ENCODE results near the gene LBX1. TPM values are rescaled to one million over a fixed set of nuclear protein-coding genes. Genes with fewer than 3 reads are reported as not detected.

LBX1 gene
- total RNA-seq, 2 experiments from 2014 or later: not detected

- TF ChIP-seq, protein P1, sequence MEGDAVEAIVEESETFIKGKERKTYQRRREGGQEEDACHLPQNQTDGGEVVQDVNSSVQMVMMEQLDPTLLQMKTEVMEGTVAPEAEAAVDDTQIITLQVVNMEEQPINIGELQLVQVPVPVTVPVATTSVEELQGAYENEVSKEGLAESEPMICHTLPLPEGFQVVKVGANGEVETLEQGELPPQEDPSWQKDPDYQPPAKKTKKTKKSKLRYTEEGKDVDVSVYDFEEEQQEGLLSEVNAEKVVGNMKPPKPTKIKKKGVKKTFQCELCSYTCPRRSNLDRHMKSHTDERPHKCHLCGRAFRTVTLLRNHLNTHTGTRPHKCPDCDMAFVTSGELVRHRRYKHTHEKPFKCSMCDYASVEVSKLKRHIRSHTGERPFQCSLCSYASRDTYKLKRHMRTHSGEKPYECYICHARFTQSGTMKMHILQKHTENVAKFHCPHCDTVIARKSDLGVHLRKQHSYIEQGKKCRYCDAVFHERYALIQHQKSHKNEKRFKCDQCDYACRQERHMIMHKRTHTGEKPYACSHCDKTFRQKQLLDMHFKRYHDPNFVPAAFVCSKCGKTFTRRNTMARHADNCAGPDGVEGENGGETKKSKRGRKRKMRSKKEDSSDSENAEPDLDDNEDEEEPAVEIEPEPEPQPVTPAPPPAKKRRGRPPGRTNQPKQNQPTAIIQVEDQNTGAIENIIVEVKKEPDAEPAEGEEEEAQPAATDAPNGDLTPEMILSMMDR (IDR thresholded peaks at IDR 0.05): no peak
- no peak overlapping the region for H3K27ac ChIP-seq (ENCODE audit: low read depth in 1 of 2, low read length in 2 of 2)
- Mint-ChIP-seq H3K4me1 (ENCODE audit: low read depth) (peaks cover 49% of the 10 kb centered on the region), H3K9me3 (no peaks in the 10 kb centered on the region), H3K27me3 (peaks cover 96% of the 10 kb centered on the region), H3K4me3 (peak overlapping the region; percentile 38), H3K27ac (no peak overlapping the region), H3K36me3 (ENCODE audit: low read depth) (no peaks in the 10 kb centered on the region)
- ChIA-PET CTCF (no interaction called here), POLR2A (no interaction called here)
- DNase-seq: peak in 1 of 14 experiments; percentile 6
- H3K36me3 ChIP-seq (ENCODE audit: insufficient read depth, low read length): no peaks in the 10 kb centered on the region
- intact Hi-C loops (cut with DNase I, micrococcal nuclease): no loop called here
- ATAC-seq (ENCODE audit: poor library complexity): no peak
- H3K27me3 ChIP-seq (ENCODE audit: control insufficient read depth in 1 of 2, insufficient read depth in 2 of 2, low read length in 2 of 2): peaks cover 92 to 99% of the 10 kb centered on the region in 2 experiments
- no peak overlapping the region for H3K4me3 ChIP-seq (ENCODE audit: low read length)
- peaks cover 0 to 55% of the 10 kb centered on the region in 2 experiments for H3K9me3 ChIP-seq (ENCODE audit: control insufficient read depth in 1 of 2, insufficient read depth in 1 of 2, low read length in 2 of 2)
- peaks cover 56% of the 10 kb centered on the region for H3K4me1 ChIP-seq (ENCODE audit: insufficient read depth, low read length)
Measured at GRCh38 chr10:101221963-101222531, 7.2 kb downstream of the LBX1 start.

DNA sequence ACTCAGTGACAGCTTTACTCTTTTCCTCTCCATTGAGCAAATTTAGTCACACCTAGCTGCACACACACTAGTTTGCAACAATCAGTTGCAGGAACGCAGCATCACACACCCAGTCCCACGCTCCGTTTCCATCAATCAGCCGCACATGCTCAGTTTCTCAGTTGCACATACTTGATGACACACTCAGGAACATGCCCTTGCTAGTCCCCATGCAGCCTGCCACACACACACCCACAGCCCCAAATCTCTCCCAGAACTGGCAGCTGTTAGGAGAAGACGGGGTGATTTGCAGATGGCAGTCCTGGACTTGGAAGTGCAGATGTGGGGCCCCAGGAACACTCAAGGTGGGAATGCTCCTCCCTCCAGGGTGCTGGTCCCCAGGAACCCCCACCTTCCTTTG, 7.7 kb downstream of the LBX1 start:
- H3K9me3 ChIP-seq (ENCODE audit: control insufficient read depth in 1 of 2, insufficient read depth in 1 of 2, low read length in 2 of 2): peaks cover 0 to 55% of the 10 kb centered on the region in 2 experiments
- TF ChIP-seq, protein P1 (IDR thresholded peaks at IDR 0.05): no peak
- peaks cover 96% of the 10 kb centered on the region for H3K27me3 Mint-ChIP-seq
- H3K36me3 Mint-ChIP-seq (ENCODE audit: low read depth): no peaks in the 10 kb centered on the region
- POLR2A ChIA-PET: no interaction called here
- intact Hi-C loops (cut with DNase I, micrococcal nuclease): no loop called here
- H3K27me3 ChIP-seq (ENCODE audit: control insufficient read depth in 1 of 2, insufficient read depth in 2 of 2, low read length in 2 of 2): peaks cover 92 to 99% of the 10 kb centered on the region in 2 experiments
- CTCF ChIA-PET: no interaction called here
- H3K27ac Mint-ChIP-seq: no peak overlapping the region
- ATAC-seq (ENCODE audit: poor library complexity): no peak
- H3K36me3 ChIP-seq (ENCODE audit: insufficient read depth, low read length): no peaks in the 10 kb centered on the region
- H3K4me1 Mint-ChIP-seq (ENCODE audit: low read depth): peaks cover 51% of the 10 kb centered on the region
- H3K4me3 ChIP-seq (ENCODE audit: low read length): no peak overlapping the region
- DNase-seq: peak in 1 of 14 experiments; percentile 20
- H3K9me3 Mint-ChIP-seq: no peaks in the 10 kb centered on the region
- no peak overlapping the region for H3K4me3 Mint-ChIP-seq
- H3K4me1 ChIP-seq (ENCODE audit: insufficient read depth, low read length): peaks cover 56% of the 10 kb centered on the region
- no peak overlapping the region for H3K27ac ChIP-seq (ENCODE audit: low read depth in 1 of 2, low read length in 2 of 2)

DNA sequence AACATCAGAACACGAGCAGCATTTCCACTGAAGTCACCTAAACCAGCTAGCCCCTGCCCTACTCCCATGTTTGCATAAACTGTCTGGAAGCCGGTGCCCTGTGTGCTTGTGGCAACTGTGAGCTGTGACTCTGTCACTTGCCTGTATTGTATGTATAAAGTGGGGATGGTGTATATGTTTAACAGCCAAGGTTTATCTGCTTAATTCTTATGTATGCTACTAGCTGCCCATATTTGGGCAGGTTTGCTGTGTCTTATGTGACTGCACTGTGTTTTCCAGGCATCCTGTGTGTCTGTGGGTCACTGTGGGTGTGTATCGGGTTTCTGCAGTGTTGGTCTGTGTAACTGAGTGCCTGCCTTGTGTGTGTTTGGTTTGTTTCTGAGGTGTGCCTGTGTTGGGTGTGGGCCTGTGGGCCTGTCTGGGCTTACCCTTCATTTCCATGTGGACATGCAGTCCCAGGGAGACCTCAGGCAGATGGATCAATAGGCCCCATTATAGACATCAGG, 9.3 kb downstream of the LBX1 start:
- H3K4me3 ChIP-seq (ENCODE audit: low read length): no peak overlapping the region
- peaks cover 96% of the 10 kb centered on the region for H3K27me3 Mint-ChIP-seq
- no peak overlapping the region for H3K4me3 Mint-ChIP-seq

More for the DNA sequence above, 9.3 kb downstream of the LBX1 start:
- ChIA-PET POLR2A (no interaction called here), CTCF (interaction anchor here (1.3 kb wide), 1 partner anchor 18 kb away, joined by 3 read pairs; no protein-coding TSS in a partner anchor)
- peaks cover 56% of the 10 kb centered on the region for H3K4me1 ChIP-seq (ENCODE audit: insufficient read depth, low read length)
- intact Hi-C loops (cut with DNase I, micrococcal nuclease): no loop called here
- Mint-ChIP-seq H3K36me3 (ENCODE audit: low read depth) (no peaks in the 10 kb centered on the region), H3K9me3 (no peaks in the 10 kb centered on the region), H3K27ac (no peak overlapping the region), H3K4me1 (ENCODE audit: low read depth) (peaks cover 43% of the 10 kb centered on the region)
- TF ChIP-seq, protein P1 (IDR thresholded peaks at IDR 0.05): no peak
- no peak overlapping the region for H3K27ac ChIP-seq (ENCODE audit: low read depth in 1 of 2, low read length in 2 of 2)
- no peak for DNase-seq
- H3K27me3 ChIP-seq (ENCODE audit: control insufficient read depth in 1 of 2, insufficient read depth in 2 of 2, low read length in 2 of 2): peaks cover 92 to 99% of the 10 kb centered on the region in 2 experiments
- peaks cover 0 to 58% of the 10 kb centered on the region in 2 experiments for H3K9me3 ChIP-seq (ENCODE audit: control insufficient read depth in 1 of 2, insufficient read depth in 1 of 2, low read length in 2 of 2)
- H3K36me3 ChIP-seq (ENCODE audit: insufficient read depth, low read length): no peaks in the 10 kb centered on the region
- no peak for ATAC-seq (ENCODE audit: poor library complexity)

Data from CD4-positive, alpha-beta T cell (primary cell).